ENCODE results near the gene HLA-DMB. TPM values are rescaled to one million over a fixed set of nuclear protein-coding genes. Genes with fewer than 3 reads are reported as not detected.

Gene HLA-DMB
- total RNA-seq, 4 donors from 2014 or later = 16.9 to 29.4 (median 22.4) TPM

DNA sequence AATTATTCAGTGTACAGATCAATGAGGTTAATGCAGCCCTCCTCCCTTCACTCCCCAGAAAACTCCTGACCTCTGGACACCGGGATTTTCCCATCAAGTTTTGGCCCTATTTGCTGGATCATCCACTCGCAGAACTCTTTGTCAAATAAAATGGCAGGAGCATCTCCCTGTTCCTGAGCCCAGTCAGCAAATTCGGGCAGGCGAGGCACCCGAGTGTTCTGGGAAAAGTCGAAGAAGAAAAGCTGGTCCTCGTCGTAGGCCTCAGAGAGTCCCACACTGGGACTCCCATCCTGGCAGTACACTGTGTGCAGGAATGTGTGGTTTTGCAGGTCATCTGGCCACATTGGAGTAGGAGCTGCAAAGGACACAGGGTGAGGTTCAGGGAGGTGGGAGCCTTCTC lies 9.6 kb upstream of the HLA-DMB start:
- TF ChIP-seq POLR2A (IDR thresholded peaks at IDR 0.05) = no peak
- no peak for TF ChIP-seq CTCF (IDR thresholded peaks at IDR 0.05)
- Histone ChIP-seq H3K27me3 (no peaks in the 10 kb centered on the region), H3K27ac (no peak overlapping the region), H3K9me3 (no peaks in the 10 kb centered on the region), H3K4me1 (peaks cover 0 to 6% of the 10 kb centered on the region in 2 donors), H3K4me3 (no peak overlapping the region), H3K36me3 (no peaks in the 10 kb centered on the region)
- intact Hi-C loops (cut with DNase I; ENCODE audit: low total_unique reads) = no loop called here
- no peak for DNase-seq

- no peak overlapping the region for H3K27ac ChIP-seq
Observed at GRCh38 chr6:32950010-32950409, 9.2 kb upstream of the HLA-DMB start.

DNA sequence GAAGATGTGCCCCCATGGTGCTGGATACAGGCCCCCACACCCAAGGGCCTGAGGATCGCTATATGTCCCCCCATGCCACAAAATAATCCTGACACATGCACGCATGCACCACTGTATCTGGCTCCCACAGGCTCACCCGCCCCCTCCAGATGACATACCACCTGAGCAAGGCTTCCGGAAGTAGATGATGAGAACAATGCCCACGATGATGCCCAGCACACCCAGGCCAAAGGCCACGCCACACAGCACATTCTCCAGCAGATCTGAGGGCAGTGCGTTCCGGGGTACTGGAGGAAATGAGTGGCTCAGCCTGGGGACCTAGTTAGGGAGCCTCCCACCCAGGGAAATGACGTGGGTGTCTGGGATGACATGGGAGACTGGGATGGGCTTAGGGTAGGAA lies 8.3 kb upstream of the HLA-DMB start:
- intact Hi-C loops (cut with DNase I; ENCODE audit: low total_unique reads) = no loop called here
- Histone ChIP-seq H3K27ac (no peak overlapping the region), H3K4me3 (no peak overlapping the region), H3K9me3 (no peaks in the 10 kb centered on the region), H3K36me3 (no peaks in the 10 kb centered on the region), H3K27me3 (no peaks in the 10 kb centered on the region), H3K4me1 (peaks cover 0 to 6% of the 10 kb centered on the region in 2 donors)
- DNase-seq = no peak
- TF ChIP-seq CTCF (IDR thresholded peaks at IDR 0.05) = no peak
- TF ChIP-seq POLR2A (IDR thresholded peaks at IDR 0.05) = no peak

More at GRCh38 chr6:32950010-32950409, 9.2 kb upstream of the HLA-DMB start:
- Histone ChIP-seq H3K36me3 (no peaks in the 10 kb centered on the region), H3K27me3 (no peaks in the 10 kb centered on the region), H3K4me1 (peaks cover 0 to 6% of the 10 kb centered on the region in 2 donors), H3K9me3 (no peaks in the 10 kb centered on the region), H3K4me3 (no peak overlapping the region)
- TF ChIP-seq CTCF (IDR thresholded peaks at IDR 0.05) = no peak
- no peak for TF ChIP-seq POLR2A (IDR thresholded peaks at IDR 0.05)
- no peak for DNase-seq
- intact Hi-C loops (cut with DNase I; ENCODE audit: low total_unique reads) = no loop called here

GRCh38 chr6:32947552-32948465 lies 7.0 kb upstream of the HLA-DMB start:
- no peak for TF ChIP-seq POLR2A (IDR thresholded peaks at IDR 0.05)
- TF ChIP-seq CTCF (IDR thresholded peaks at IDR 0.05) = peak; percentile 38 to 61 (median 52)
- intact Hi-C loops (cut with DNase I; ENCODE audit: low total_unique reads) = no loop called here
- H3K27me3 ChIP-seq = no peaks in the 10 kb centered on the region
- no peak overlapping the region for H3K27ac ChIP-seq
- peak in 1 of 2 donors; percentile 41 for DNase-seq
- peaks cover 0 to 5% of the 10 kb centered on the region in 2 donors for H3K4me1 ChIP-seq
- no peak overlapping the region for H3K4me3 ChIP-seq
- H3K36me3 ChIP-seq = no peaks in the 10 kb centered on the region
- H3K9me3 ChIP-seq = no peaks in the 10 kb centered on the region

DNA sequence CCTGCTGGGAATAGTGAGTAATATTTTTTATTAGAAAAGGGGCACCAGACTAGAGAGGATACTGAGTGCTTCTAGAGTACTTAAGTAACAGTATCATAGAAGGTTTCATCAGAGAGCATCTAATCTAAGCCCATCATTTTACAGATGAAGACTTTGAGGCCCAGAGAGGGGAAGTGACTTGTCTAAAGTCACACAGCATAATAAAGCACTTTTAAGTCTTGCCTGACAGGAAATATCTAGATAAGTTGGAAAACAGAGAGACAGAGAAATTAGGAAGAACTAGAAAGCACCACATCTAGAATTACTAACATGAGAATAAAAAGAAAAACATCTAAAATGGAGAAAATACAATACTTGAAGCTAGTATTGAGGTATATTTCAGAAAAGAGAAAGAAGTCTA lies 6.1 kb upstream of the HLA-DMB start:
- Histone ChIP-seq H3K9me3 (no peaks in the 10 kb centered on the region), H3K4me3 (no peak overlapping the region), H3K4me1 (no peaks in the 10 kb centered on the region), H3K36me3 (no peaks in the 10 kb centered on the region), H3K27me3 (no peaks in the 10 kb centered on the region), H3K27ac (no peak overlapping the region)
- TF ChIP-seq CTCF (IDR thresholded peaks at IDR 0.05) (no peak), POLR2A (IDR thresholded peaks at IDR 0.05) (no peak)
- DNase-seq = no peak
- intact Hi-C loops (cut with DNase I; ENCODE audit: low total_unique reads) = no loop called here

All from uterus (tissue), 4 donors.